Occipital lobe (tissue), 2 donors: ENCODE results near the gene KCTD13. TPM values are rescaled to one million over a fixed set of nuclear protein-coding genes. Genes with fewer than 3 reads are reported as not detected.
"Not testable (repeated sequence)": the region's sequence is repeated elsewhere in the genome, so short reads cannot be mapped to it uniquely, and the experiment has no call there.

Experiments used
- DNase-seq: peaks from one replicate; lab custom pipeline; 2025; lab: John Stamatoyannopoulos, UW
- total RNA-seq: library from RNA; depleted of rRNA; stranded (reverse); fragments of >200 nt; gene quantifications from one replicate; pipeline ENCODE4 v1.2.3, GENCODE V29; 2014

KCTD13 gene
- total RNA-seq, 1 donor from 2014 or later, result 15.6 TPM

GRCh38 chr16:29947897-29948296 lies 21.9 kb upstream of the KCTD13 start:
- no peak for DNase-seq

DNA sequence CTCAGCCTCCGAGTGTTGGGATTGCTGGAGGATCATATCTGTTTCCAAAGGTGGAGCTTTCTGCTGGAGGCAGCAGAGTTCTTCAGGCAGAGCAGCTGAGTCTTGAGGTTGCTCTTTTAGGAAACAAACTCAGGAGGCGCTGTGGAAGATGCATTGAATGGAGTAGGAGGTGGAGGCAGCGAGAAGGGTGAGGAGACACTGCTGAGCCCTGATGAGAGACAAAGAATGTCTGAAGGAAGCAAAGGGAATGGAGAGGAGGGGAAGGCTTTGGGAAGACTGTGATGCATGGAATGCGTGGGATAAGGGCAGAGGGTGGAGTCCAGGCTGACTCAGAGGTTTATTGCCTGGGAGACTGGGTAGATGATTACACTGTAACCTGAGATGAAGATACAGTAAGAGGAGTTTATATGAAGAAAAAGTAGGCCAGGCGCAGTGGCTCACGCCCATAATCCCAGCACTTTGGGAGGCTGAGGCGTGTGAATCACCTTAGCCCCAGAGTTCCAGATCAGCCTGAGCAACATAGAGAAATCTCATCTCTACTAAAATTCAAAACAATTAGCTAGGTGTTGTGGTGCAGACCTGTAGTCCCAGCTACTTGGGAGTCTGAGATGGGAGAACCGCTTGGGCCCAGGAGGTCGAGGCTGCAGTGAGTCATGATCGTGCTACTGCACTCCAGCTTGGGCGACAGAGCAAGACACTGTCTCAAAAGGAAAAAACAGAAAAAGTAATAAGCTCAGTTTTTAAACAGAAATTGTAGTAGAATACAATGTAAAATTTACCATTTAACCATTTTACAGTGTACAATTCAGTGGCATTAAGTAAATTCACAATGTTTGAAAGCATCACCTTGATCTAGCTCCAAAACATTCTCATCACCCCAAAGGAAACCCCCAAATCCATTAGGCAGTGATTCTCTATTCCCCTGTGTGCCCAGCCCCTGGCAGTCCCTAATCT lies 18.1 kb upstream of the KCTD13 start:
- DNase-seq, result no peak

GRCh38 chr16:29940656-29941055 lies 14.6 kb upstream of the KCTD13 start:
- DNase-seq, result no peak

DNA sequence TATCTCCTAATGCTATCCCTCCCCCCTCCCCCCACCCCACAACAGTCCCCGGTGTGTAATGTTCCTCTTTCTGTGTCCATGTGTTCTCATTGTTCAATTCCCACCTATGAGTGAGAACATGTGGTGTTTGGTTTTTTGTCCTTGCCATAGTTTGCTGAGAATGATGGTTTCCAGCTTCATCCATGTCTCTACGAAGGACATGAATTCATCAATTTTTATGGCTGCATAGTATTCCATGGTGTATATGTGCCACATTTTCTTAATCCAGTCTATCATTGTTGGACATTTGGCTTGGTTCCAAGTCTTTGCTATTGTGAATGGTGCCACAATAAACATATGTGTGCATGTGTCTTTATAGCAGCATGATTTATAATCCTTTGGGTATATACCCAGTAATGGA lies 5.7 kb upstream of the KCTD13 start:
- DNase-seq, result not testable (repeated sequence)

DNA sequence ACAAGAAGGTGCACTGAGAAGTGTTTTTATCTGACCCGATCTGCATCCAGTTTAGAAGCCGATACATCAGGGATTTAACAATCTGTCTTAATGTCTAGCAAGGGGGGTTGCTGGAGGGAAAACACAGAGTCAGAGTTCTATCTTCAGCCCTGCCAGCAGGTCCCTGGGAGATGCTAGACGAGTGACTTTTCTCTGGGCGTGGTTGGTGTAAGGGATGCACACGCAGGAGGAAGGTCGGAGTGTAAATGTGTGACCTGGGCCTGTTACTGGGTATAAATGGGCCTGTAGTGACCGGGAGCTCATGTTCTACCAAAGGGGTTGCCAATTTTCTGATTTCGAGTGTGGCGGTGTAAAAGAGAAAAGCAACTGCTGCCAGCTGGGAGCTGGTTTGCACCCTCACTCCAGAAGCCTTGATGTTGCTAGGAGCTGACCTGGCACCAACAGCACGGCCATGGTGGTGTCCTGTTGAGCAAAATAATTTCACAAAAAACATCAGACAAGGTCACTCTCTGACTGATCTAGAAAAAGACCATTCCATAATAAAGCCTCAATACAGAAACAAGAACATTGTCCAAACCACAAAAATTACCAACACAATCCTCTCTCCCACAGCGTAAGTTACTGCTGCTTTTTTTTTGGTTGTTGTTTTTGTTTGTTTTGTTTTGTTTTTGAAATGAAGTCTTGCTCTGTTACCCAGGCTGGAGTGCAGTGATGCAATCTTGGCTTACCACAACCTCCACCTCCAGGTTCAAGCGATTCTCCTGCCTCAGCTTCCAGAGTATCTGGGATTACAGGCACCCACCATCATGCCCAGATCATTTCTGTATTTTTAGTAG lies 1.3 kb upstream of the KCTD13 start:
- no peak for DNase-seq

DNA sequence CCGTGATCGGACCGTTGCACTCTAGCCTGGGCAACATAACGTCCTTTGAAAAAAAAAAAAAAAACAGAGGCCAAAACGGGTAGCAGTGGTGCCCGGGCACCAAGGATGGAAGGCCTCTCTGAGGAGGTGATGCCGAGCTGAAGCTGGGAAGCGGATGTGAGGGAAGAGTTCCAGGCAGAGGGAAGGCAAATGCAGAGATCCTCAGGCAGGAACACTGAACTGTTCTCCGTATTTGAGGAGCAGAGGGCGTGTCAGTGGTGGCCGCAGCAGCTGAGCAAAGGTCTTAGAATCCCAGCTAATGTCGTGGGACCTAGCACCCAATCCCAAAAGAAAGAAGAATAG lies 656 bp upstream of the KCTD13 start:
- DNase-seq, result no peak

- DNase-seq, result no peak
Observed at GRCh38 chr16:29925105-29925756, 795 bp downstream of the KCTD13 start.

DNA sequence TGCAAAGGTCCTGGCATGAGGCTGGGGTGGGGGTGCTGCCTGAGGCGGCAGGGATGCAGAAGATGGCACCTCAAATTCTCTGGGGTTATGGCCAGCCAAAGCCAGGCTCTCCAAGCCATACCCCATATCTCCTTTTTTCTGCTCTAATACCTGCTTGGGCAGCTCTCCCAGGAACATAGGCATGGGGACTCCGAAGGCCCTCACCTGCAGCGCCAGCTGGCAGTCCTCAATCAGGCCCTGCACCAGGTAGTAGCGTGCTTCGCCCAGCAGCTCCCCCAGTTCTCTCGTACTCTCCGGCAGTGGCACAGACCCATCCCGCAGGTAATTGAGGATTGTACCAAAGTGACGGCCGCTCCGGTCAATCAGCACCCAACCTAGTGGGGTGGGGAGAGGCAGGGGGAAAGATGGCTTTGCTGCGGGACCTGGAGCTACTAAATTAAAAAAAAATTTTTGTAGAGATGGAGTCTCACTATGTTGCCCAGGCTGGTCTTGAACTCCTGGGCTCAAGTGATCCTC lies 3.0 kb downstream of the KCTD13 start:
- no peak for DNase-seq

DNA sequence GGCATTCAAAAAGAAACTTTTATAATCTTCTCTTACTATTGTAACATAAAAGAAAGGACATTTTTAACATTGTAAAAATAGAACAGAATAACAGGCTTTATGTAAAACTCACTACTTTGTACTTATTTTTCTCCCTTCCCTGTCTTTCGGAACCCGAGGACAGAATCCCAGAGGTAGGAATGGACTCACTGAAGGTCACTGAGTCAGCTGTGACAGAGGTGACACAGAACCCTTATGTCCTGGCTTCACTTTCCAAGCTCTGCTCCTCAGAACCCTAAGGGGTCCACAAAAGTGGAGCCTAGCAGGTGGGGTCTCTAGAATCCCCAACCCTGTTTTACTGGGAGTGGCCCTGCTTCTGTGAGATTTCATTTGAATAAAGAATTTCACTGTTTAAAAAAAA lies 3.7 kb downstream of the KCTD13 start:
- no peak for DNase-seq

- DNase-seq, result no peak
Observed at GRCh38 chr16:29921034-29921385, 5.0 kb downstream of the KCTD13 start.

DNA sequence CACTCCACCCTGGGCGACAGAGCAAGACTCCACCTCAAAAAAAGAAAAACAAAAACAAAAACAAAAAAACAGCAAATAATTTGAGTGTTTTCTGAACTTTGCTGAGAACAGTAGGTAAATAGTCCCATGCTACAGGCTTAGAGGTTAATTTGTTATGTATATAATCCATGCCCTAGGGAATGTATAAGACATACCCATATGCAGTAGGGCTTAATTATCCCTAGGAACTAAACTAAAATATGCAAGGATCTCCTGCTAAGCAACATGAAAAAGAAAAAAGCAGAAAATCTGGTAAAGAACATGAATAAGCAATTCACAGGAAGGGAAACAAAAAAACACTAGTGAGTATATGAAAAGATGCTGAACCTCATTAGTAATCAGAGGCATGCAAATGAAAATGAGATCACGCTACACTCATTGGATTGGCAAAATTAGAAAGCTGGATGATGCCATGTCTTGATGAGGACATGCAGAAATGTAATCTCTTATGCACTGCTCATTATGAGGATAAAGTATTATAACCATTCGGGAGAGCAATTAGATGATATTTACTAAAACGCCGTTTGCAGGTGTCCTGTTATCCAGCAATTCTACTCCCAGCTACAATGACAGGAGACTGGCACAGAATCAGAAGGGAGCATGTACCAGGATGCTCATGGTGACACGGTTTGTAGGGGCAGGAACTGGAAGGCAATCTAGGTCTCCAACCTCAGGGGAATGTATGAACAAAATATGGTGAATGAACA lies 5.6 kb downstream of the KCTD13 start:
- DNase-seq, result peak; percentile 26

DNA sequence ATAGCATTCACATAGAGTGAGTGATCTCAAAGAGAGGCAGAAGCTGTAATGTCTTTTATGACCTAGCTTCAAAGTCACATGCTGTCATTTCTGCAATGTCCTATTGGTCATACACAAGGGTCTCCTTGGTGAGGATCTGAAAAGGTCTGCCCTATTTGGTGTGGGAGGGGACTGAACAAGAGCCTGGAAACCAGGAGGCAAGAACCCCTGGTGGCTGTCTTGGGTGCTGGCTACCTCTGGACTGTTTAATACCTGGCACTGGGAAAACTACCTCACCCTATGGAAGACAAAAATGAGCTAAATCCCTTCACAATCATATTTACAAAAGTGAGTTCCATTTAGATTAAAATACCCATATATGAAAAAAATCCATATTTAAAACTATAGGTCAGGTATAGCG lies 9.0 kb downstream of the KCTD13 start:
- DNase-seq, result no peak

- no peak for DNase-seq
Observed at GRCh38 chr16:29915590-29916247, 10.3 kb downstream of the KCTD13 start.

- DNase-seq, result no peak
Observed at GRCh38 chr16:29913514-29913913, 12.5 kb downstream of the KCTD13 start.

- DNase-seq, result no peak
Observed at GRCh38 chr16:29912087-29912486, 13.9 kb downstream of the KCTD13 start.

DNA sequence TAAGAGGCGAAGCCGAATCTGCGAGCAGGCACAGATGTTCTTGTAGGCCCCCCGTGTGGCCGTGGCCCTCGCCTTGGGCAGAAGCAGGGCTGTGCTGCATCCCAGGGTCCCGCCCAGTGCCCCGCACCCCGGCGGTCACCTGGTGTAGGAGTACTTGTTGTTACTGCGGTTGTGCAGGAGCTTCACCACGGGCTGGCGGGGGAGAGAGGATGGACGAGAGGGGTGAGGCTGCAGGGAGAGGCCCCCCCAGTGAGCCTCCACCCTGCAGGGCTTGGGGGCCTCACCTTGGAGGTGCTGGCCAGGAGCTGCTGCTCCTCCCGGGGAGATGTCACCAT lies 14.4 kb downstream of the KCTD13 start:
- DNase-seq, result no peak

DNA sequence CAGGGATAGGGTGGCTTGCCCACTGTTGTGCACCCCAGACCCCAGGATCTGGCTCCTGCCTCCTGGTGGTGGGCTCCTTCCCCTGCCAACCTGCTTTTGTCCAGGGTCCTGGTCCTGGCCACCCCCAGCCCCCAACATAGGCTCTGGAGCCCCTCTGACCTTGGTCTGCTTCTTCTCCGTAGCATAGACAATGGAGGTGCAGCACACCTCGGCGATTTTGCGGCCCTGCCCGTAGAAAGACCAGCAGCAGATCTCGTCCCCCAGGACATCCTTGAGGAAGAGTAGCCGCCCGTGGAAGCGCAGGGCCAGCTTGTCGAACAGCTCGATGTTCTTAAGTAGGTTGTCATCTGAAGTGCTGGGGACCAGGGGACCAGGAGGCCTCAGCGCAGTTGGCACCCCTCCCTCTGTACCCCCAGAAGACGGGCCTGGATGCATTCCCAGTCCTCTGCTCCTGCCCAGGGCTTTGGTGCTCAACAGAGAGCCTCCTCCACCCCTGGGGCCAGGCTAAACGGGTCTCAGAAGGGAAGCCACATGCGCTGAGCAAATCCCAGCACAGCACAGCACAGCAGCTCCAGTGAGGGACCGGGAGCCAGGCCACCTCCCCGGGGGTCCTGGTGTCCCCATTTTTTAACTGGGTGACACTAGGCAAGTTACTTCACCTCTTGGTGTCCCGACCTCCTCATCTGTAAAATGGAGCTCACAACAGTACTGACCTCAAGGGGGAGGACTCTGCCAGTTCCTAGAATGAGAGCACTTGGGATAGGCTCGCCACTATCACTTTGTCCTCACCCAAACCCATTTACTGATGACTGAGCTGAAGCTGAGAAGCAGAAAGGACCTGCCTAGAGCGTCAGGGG lies 15.0 kb downstream of the KCTD13 start:
- no peak for DNase-seq

GRCh38 chr16:29909851-29910250 lies 16.2 kb downstream of the KCTD13 start:
- DNase-seq, result not testable (repeated sequence)

DNA sequence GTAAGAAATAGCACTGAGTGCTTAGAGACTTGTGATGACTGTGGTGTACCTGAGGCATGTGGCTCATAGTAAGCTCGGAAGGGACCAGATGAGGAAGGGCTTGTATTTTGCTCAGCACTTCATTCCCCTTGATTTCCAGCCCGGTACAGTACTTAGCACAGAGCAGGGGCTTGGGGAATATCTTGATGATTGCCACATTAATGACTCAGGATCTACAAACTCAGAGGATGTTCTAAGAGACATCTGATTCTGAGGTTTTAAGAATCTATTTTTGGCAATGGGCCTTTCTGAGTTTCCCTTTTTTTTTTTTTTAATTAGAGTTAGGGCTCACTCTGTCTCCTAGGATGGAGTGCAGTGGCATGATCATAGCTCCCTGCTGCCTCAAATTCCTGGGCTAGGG lies 16.6 kb downstream of the KCTD13 start:
- no peak for DNase-seq

GRCh38 chr16:29908719-29909220 lies 17.3 kb downstream of the KCTD13 start:
- DNase-seq, result no peak
